Lung (tissue), 12 donors: ENCODE results near the gene ARSG. TPM values are rescaled to one million over a fixed set of nuclear protein-coding genes. Genes with fewer than 3 reads are reported as not detected.
"Not testable (repeated sequence)": the region's sequence is repeated elsewhere in the genome, so short reads cannot be mapped to it uniquely, and the experiment has no call there.

Experiments used
- ATAC-seq: fragments of 200-7000 bp; cut with Tn5 transposase; one replicate; pipeline ENCODE4 v1.9.1; 2020; ENCODE audit warnings: moderate number of reproducible peaks; ENCODE audit not compliant: insufficient read depth, low FRiP score
- DNase-seq, 3 donors: peaks; one replicate each; pipeline ENCODE4 v3.0.0-alpha.2; 2013 to 2017
- H3K27ac ChIP-seq, 2 donors: one replicate each; pipeline ENCODE4 v1.5.1; 2013; ENCODE audit warnings: mild to moderate bottlenecking in 2 of 2, moderate library complexity in 2 of 2, control low read depth in 1 of 2, inconsistent platforms in 1 of 2, low read depth in 1 of 2, low read length in 1 of 2
- H3K27me3 ChIP-seq, 3 donors: one replicate each; pipeline ENCODE4 v1.5.1; 2013; ENCODE audit warnings: low read length in 2 of 3; ENCODE audit not compliant: control insufficient read depth in 3 of 3, insufficient read depth in 3 of 3
- H3K36me3 ChIP-seq, 4 donors: one replicate each; pipeline ENCODE4 v1.5.1; 2013; ENCODE audit warnings: low read length in 4 of 4, mild to moderate bottlenecking in 1 of 4, moderate library complexity in 1 of 4; ENCODE audit not compliant: control insufficient read depth in 4 of 4, insufficient read depth in 4 of 4
- H3K4me1 ChIP-seq, 5 donors: one replicate each; pipeline ENCODE4 v1.5.1; 2013; ENCODE audit warnings: low read length in 5 of 5, mild to moderate bottlenecking in 2 of 5, moderate library complexity in 1 of 5; ENCODE audit not compliant: control insufficient read depth in 5 of 5, insufficient read depth in 5 of 5
- H3K4me3 ChIP-seq: one replicate; pipeline ENCODE4 v1.5.1; 2013; ENCODE audit warnings: mild to moderate bottlenecking, control low read depth, moderate library complexity
- H3K9ac ChIP-seq, 2 donors: one replicate each; pipeline ENCODE4 v1.5.1; 2013; ENCODE audit warnings: low read length in 2 of 2, control low read depth in 1 of 2; ENCODE audit not compliant: insufficient read depth in 1 of 2
- H3K9me3 ChIP-seq, 4 donors: one replicate each; pipeline ENCODE4 v1.5.1; 2013; ENCODE audit warnings: low read length in 3 of 4, mild to moderate bottlenecking in 1 of 4, moderate library complexity in 1 of 4; ENCODE audit not compliant: control insufficient read depth in 4 of 4, insufficient read depth in 3 of 4
- CTCF ChIP-seq: IDR thresholded peaks from 2 replicates; pipeline ENCODE4 v1.5.1; 2012; ENCODE audit warnings: mild to moderate bottlenecking; ENCODE audit errors: control extremely low read depth, extremely low read depth
- WGBS, 2 donors: extraction: QIAGEN DNeasy Blood & Tissue Kit; methylation state at CpG; one replicate each; pipeline ENCODE4 v1.1.7; 2013; 5-methylcytosine and 5-hydroxymethylcytosine counted together
- polyA plus RNA-seq, 2 donors: library from polyadenylated mRNA; stranded (reverse); fragments of 200-250 nt; gene quantifications; one replicate each; pipeline ENCODE4 v1.2.1, GENCODE V29; 2013
- total RNA-seq, 2 donors: library from RNA; depleted of rRNA in 1 of 2; stranded (reverse); fragments of >200 nt in 1 of 2; gene quantifications; one replicate each; pipeline ENCODE4 v1.2.1, GENCODE V29; 2014 to 2021
- donor health status: control.
- donor health status: control.
- donor health status: Bipolar disorder and iron deficiency.
- donor health status: healthy.
- donor health status: DM: yes; HTN: yes; CAD: no.

The ARSG gene
- total and polyA plus RNA-seq, 4 donors = 1.5 to 9.3 (median 4.3) TPM

GRCh38 chr17:68255151-68255550, 36.1 kb upstream of the ARSG start:
- Histone ChIP-seq H3K4me3 (no peak overlapping the region), H3K36me3 (peaks cover 5 to 31% (median 14%) of the 10 kb centered on the region in 4 donors), H3K9me3 (no peaks in the 10 kb centered on the region), H3K9ac (no peak overlapping the region), H3K4me1 (peaks cover 0 to 4% (median 0%) of the 10 kb centered on the region in 5 donors), H3K27ac (peak overlapping the region in 1 of 2 donors; percentile 59), H3K27me3 (no peaks in the 10 kb centered on the region)
- 63 to 75% methylated on average over 4 of the region's 4 CpGs for WGBS, 2 donors
- TF ChIP-seq CTCF = no peak
- ATAC-seq (no peak), DNase-seq (no peak)

GRCh38 chr17:68255731-68256538, 35.4 kb upstream of the ARSG start:
- peak overlapping the region in 1 of 2 donors; percentile 59 for H3K27ac ChIP-seq

GRCh38 chr17:68256701-68257100, 34.6 kb upstream of the ARSG start:
- not testable (repeated sequence) for H3K4me1 ChIP-seq, ATAC-seq, H3K27me3 ChIP-seq, DNase-seq, H3K9me3 ChIP-seq, H3K27ac ChIP-seq, H3K9ac ChIP-seq, H3K4me3 ChIP-seq
- 84 to 90% methylated on average over 5 of the region's 5 CpGs for WGBS, 2 donors
- peaks cover 4 to 27% (median 13%) of the 10 kb centered on the region in 4 donors for H3K36me3 ChIP-seq

More at GRCh38 chr17:68255731-68256538, 35.4 kb upstream of the ARSG start:
- 42 to 68% methylated on average over 5 of the region's 5 CpGs for WGBS, 2 donors
- no peak overlapping the region for H3K4me3 ChIP-seq
- peaks cover 5 to 29% (median 13%) of the 10 kb centered on the region in 4 donors for H3K36me3 ChIP-seq
- no peaks in the 10 kb centered on the region for H3K27me3 ChIP-seq
- H3K9me3 ChIP-seq = no peaks in the 10 kb centered on the region
- no peak for TF ChIP-seq CTCF
- peaks cover 0 to 4% (median 0%) of the 10 kb centered on the region in 5 donors for H3K4me1 ChIP-seq
- no peak for ATAC-seq
- no peak for DNase-seq
- no peak overlapping the region for H3K9ac ChIP-seq

- no peak overlapping the region for H3K9ac ChIP-seq
- no peak for ATAC-seq
- no peak for DNase-seq
- H3K27ac ChIP-seq = no peak overlapping the region
- H3K4me1 ChIP-seq = peaks cover 0 to 4% (median 0%) of the 10 kb centered on the region in 5 donors
- H3K4me3 ChIP-seq = no peak overlapping the region
- H3K36me3 ChIP-seq = peaks cover 4 to 23% (median 12%) of the 10 kb centered on the region in 4 donors
- no peaks in the 10 kb centered on the region for H3K27me3 ChIP-seq
- no peaks in the 10 kb centered on the region for H3K9me3 ChIP-seq
- no peak for TF ChIP-seq CTCF
Measured at GRCh38 chr17:68257934-68258333, 33.4 kb upstream of the ARSG start.

- peak overlapping the region in 1 of 2 donors; percentile 56 for H3K9ac ChIP-seq
- WGBS, 2 donors = 6 to 7% methylated on average over 26 to 41 of the region's 44 CpGs
- H3K4me3 ChIP-seq, H3K27me3 ChIP-seq, H3K4me1 ChIP-seq, H3K9me3 ChIP-seq: not testable (repeated sequence)
- H3K36me3 ChIP-seq = peaks cover 4 to 17% (median 12%) of the 10 kb centered on the region in 4 donors
- peak; percentile 44 to 68 (median 63) for DNase-seq
- H3K27ac ChIP-seq = peak overlapping the region; percentile 63 to 66
- peak; percentile 92 for ATAC-seq
Measured at GRCh38 chr17:68258890-68259647, 32.2 kb upstream of the ARSG start.

GRCh38 chr17:68259648-68259951, 31.7 kb upstream of the ARSG start:
- 50 to 65% methylated on average over 3 of the region's 3 CpGs for WGBS, 2 donors
- not testable (repeated sequence) for H3K4me1 ChIP-seq, H3K27ac ChIP-seq, H3K4me3 ChIP-seq, H3K27me3 ChIP-seq, DNase-seq, H3K9ac ChIP-seq, H3K9me3 ChIP-seq, ATAC-seq
- peaks cover 4 to 14% (median 11%) of the 10 kb centered on the region in 4 donors for H3K36me3 ChIP-seq
